Measurements from ENCODE around the gene CCL16.

CCL16 gene

GRCh38 chr17:35963663-35964062, 17.6 kb downstream of the CCL16 start:
- TF ChIP-seq CTCF (IDR thresholded peaks at IDR 0.05; ENCODE audit: poor library complexity, severe bottlenecking): no peak

GRCh38 chr17:35953720-35954119, 27.6 kb downstream of the CCL16 start:
- no peak for TF ChIP-seq CTCF (IDR thresholded peaks at IDR 0.05; ENCODE audit: poor library complexity, severe bottlenecking)

More at GRCh38 chr17:35963663-35964062, 17.6 kb downstream of the CCL16 start:
- Histone ChIP-seq H3K4me1 (ENCODE audit: insufficient read depth, poor library complexity, severe bottlenecking) (no peaks in the 10 kb centered on the region), H3K9me3 (ENCODE audit: severe bottlenecking) (no peaks in the 10 kb centered on the region), H3K4me3 (ENCODE audit: severe bottlenecking) (no peak overlapping the region), H3K27me3 (ENCODE audit: insufficient read depth, poor library complexity, severe bottlenecking) (no peaks in the 10 kb centered on the region), H3K27ac (ENCODE audit: poor library complexity, severe bottlenecking) (no peak overlapping the region), H3K36me3 (ENCODE audit: low read depth) (no peaks in the 10 kb centered on the region)
- ATAC-seq (ENCODE audit: low read depth) (no peak), DNase-seq (ENCODE audit: low spot score) (no peak)

GRCh38 chr17:35949401-35949800, 31.9 kb downstream of the CCL16 start:
- Histone ChIP-seq H3K27me3 (ENCODE audit: insufficient read depth, poor library complexity, severe bottlenecking) (no peaks in the 10 kb centered on the region), H3K36me3 (ENCODE audit: low read depth) (no peaks in the 10 kb centered on the region), H3K4me3 (ENCODE audit: severe bottlenecking) (no peak overlapping the region), H3K27ac (ENCODE audit: poor library complexity, severe bottlenecking) (no peak overlapping the region), H3K9me3 (ENCODE audit: severe bottlenecking) (no peaks in the 10 kb centered on the region), H3K4me1 (ENCODE audit: insufficient read depth, poor library complexity, severe bottlenecking) (peaks cover 3% of the 10 kb centered on the region)
- TF ChIP-seq CTCF (IDR thresholded peaks at IDR 0.05; ENCODE audit: poor library complexity, severe bottlenecking): no peak
- no peak for ATAC-seq (ENCODE audit: low read depth)
- DNase-seq (ENCODE audit: low spot score): no peak

More at GRCh38 chr17:35953720-35954119, 27.6 kb downstream of the CCL16 start:
- ATAC-seq (ENCODE audit: low read depth) (no peak), DNase-seq (ENCODE audit: low spot score) (no peak)
- Histone ChIP-seq H3K9me3 (ENCODE audit: severe bottlenecking) (no peaks in the 10 kb centered on the region), H3K4me3 (ENCODE audit: severe bottlenecking) (no peak overlapping the region), H3K4me1 (ENCODE audit: insufficient read depth, poor library complexity, severe bottlenecking) (no peaks in the 10 kb centered on the region), H3K27me3 (ENCODE audit: insufficient read depth, poor library complexity, severe bottlenecking) (peaks cover 6% of the 10 kb centered on the region), H3K27ac (ENCODE audit: poor library complexity, severe bottlenecking) (no peak overlapping the region), H3K36me3 (ENCODE audit: low read depth) (no peaks in the 10 kb centered on the region)

GRCh38 chr17:35948092-35948491, 33.2 kb downstream of the CCL16 start:
- Histone ChIP-seq H3K36me3 (ENCODE audit: low read depth) (no peaks in the 10 kb centered on the region), H3K9me3 (ENCODE audit: severe bottlenecking) (no peaks in the 10 kb centered on the region), H3K27ac (ENCODE audit: poor library complexity, severe bottlenecking) (no peak overlapping the region), H3K27me3 (ENCODE audit: insufficient read depth, poor library complexity, severe bottlenecking) (no peaks in the 10 kb centered on the region), H3K4me1 (ENCODE audit: insufficient read depth, poor library complexity, severe bottlenecking) (peaks cover 3% of the 10 kb centered on the region), H3K4me3 (ENCODE audit: severe bottlenecking) (no peak overlapping the region)
- DNase-seq (ENCODE audit: low spot score): no peak
- no peak for ATAC-seq (ENCODE audit: low read depth)
- TF ChIP-seq CTCF (IDR thresholded peaks at IDR 0.05; ENCODE audit: poor library complexity, severe bottlenecking): no peak

- ATAC-seq (ENCODE audit: low read depth) (peak; percentile 85), DNase-seq (ENCODE audit: low spot score) (no peak)
- no peaks in the 10 kb centered on the region for H3K9me3 ChIP-seq (ENCODE audit: severe bottlenecking)
- H3K4me3 ChIP-seq (ENCODE audit: severe bottlenecking): no peak overlapping the region
- peak; percentile 95 for TF ChIP-seq CTCF (IDR thresholded peaks at IDR 0.05; ENCODE audit: poor library complexity, severe bottlenecking)
- no peak overlapping the region for H3K27ac ChIP-seq (ENCODE audit: poor library complexity, severe bottlenecking)
- no peaks in the 10 kb centered on the region for H3K36me3 ChIP-seq (ENCODE audit: low read depth)
- H3K4me1 ChIP-seq (ENCODE audit: insufficient read depth, poor library complexity, severe bottlenecking): peaks cover 3% of the 10 kb centered on the region
- H3K27me3 ChIP-seq (ENCODE audit: insufficient read depth, poor library complexity, severe bottlenecking): no peaks in the 10 kb centered on the region
Measured at GRCh38 chr17:35947156-35947585, 34.1 kb downstream of the CCL16 start.

All from RWPE2 (cell line).